Naive thymus-derived CD4-positive, alpha-beta T cell (primary cell): Measurements from ENCODE around the gene LAMA3. TPM values are rescaled to one million over a fixed set of nuclear protein-coding genes. Genes with fewer than 3 reads are reported as not detected.
A peak's percentile ranks its signal among the peaks of the same experiment; 100 is the strongest.

Source experiments
- ATAC-seq: fragments of 150-1000 bp; cut with Tn5 transposase; 2 replicates; pipeline ENCODE4 v1.10.0; 2021; ENCODE audit warnings: mild to moderate bottlenecking, moderate library complexity
- CTCF ChIA-PET: fragments of 350-600 bp; sonication (Branson Sonifier 250); formaldehyde crosslinking; loops from one replicate; lab custom pipeline; 2021; ENCODE audit warnings: antibody characterized with exemption; lab: Charles Lee
- POLR2A ChIA-PET: fragments of 350-600 bp; sonication (Branson Sonifier 250); formaldehyde crosslinking; loops from one replicate; lab custom pipeline; 2021; ENCODE audit warnings: antibody characterized with exemption, inconsistent platforms; lab: Charles Lee
- DNase-seq, 9 donors: peaks; one replicate each; pipeline versions ENCODE4 v3.0.0 to v3.0.0-alpha.2; 2020 to 2022; ENCODE audit warnings: mixed read lengths in 1 of 9
- H3K27ac ChIP-seq: one replicate; pipeline ENCODE4 v1.7.0; 2013; ENCODE audit warnings: mild to moderate bottlenecking, low read depth, low read length, moderate library complexity
- H3K27me3 ChIP-seq, 2 donors: one replicate each; pipeline ENCODE4 v1.7.0; 2013; ENCODE audit warnings: low read length in 2 of 2, mild to moderate bottlenecking in 2 of 2, moderate library complexity in 2 of 2; ENCODE audit not compliant: control insufficient read depth in 2 of 2, insufficient read depth in 2 of 2
- H3K36me3 ChIP-seq, 3 experiments: 1 replicate in 2 of 3; 2 replicates in 1 of 3; pipeline ENCODE4 v1.7.0; 2013; ENCODE audit warnings: low read length in 3 of 3, mild to moderate bottlenecking in 3 of 3, moderate library complexity in 1 of 3; ENCODE audit not compliant: insufficient read depth in 3 of 3, control insufficient read depth in 2 of 3
- H3K4me1 ChIP-seq, 2 donors: one replicate each; pipeline ENCODE4 v1.7.0; 2013; ENCODE audit warnings: low read length in 2 of 2, mild to moderate bottlenecking in 2 of 2, moderate library complexity in 1 of 2; ENCODE audit not compliant: control insufficient read depth in 2 of 2, insufficient read depth in 2 of 2
- H3K4me3 ChIP-seq: 2 replicates; pipeline ENCODE4 v1.7.0; 2013; ENCODE audit warnings: mild to moderate bottlenecking, low read length
- H3K9me3 ChIP-seq, 3 experiments: 1 replicate in 2 of 3; 2 replicates in 1 of 3; pipeline ENCODE4 v1.7.0; 2013; ENCODE audit warnings: low read length in 3 of 3; ENCODE audit not compliant: control insufficient read depth in 2 of 3
- H3K27ac Mint-ChIP-seq, 9 donors: one replicate each; pipeline ENCODE4 v1.8.0; 2020 to 2022; ENCODE audit warnings: mixed read lengths in 9 of 9, mild to moderate bottlenecking in 8 of 9, moderate library complexity in 5 of 9, inconsistent platforms in 2 of 9
- H3K27me3 Mint-ChIP-seq, 5 donors: one replicate each; pipeline ENCODE4 v1.8.0; 2021 to 2022; ENCODE audit warnings: mixed read lengths in 5 of 5, mild to moderate bottlenecking in 1 of 5
- H3K36me3 Mint-ChIP-seq, 5 donors: one replicate each; pipeline ENCODE4 v1.8.0; 2020 to 2022; ENCODE audit warnings: mixed read lengths in 5 of 5, mild to moderate bottlenecking in 3 of 5, inconsistent platforms in 1 of 5
- H3K4me1 Mint-ChIP-seq, 7 donors: one replicate each; pipeline ENCODE4 v1.8.0; 2020 to 2022; ENCODE audit warnings: mixed read lengths in 7 of 7, mild to moderate bottlenecking in 3 of 7, inconsistent platforms in 1 of 7
- H3K4me3 Mint-ChIP-seq, 10 donors: one replicate each; pipeline ENCODE4 v1.8.0; 2020 to 2022; ENCODE audit warnings: mild to moderate bottlenecking in 10 of 10, mixed read lengths in 10 of 10, moderate library complexity in 6 of 10, inconsistent platforms in 2 of 10
- H3K9me3 Mint-ChIP-seq, 11 donors: one replicate each; pipeline ENCODE4 v1.8.0; 2020 to 2022; ENCODE audit warnings: mixed read lengths in 11 of 11, mild to moderate bottlenecking in 4 of 11, inconsistent platforms in 1 of 11, moderate library complexity in 1 of 11
- intact Hi-C, 2 donors: fragments of 100-400 bp; cut with micrococcal nuclease; formaldehyde crosslinking; loops; one replicate each; pipeline ENCODE4 v1.15.1; 2023
- polyA plus RNA-seq, 2 donors: library from polyadenylated mRNA; unstranded; fragments of 300-500 nt; fragmentation: Illumina TruSeq; gene quantifications; one replicate each; pipeline ENCODE4 v1.2.3, GENCODE V29; 2021
- total RNA-seq, 6 experiments: library from RNA in 5 of 6; stranded (reverse) in 5 of 6; gene quantifications; 1 replicate in 5 of 6; 2 replicates in 1 of 6; pipeline ENCODE4 v1.2.3 and lab custom pipeline; 2021 to 2026

LAMA3 gene
- total and polyA plus RNA-seq, 7 experiments from 2014 or later, result 0.22 TPM; not detected in 6

- Mint-ChIP-seq H3K27me3 (peaks cover 0 to 6% (median 0%) of the 10 kb centered on the region in 5 donors), H3K9me3 (no peaks in the 10 kb centered on the region), H3K27ac (peak overlapping the region in 2 of 9 donors; percentile 38 to 81), H3K4me1 (peaks cover 32 to 71% (median 63%) of the 10 kb centered on the region in 7 donors), H3K36me3 (peaks cover 0 to 9% (median 0%) of the 10 kb centered on the region in 5 donors), H3K4me3 (peak overlapping the region in 1 of 10 donors; percentile 57)
- H3K4me1 ChIP-seq, result peaks cover 46 to 48% of the 10 kb centered on the region in 2 donors
- intact Hi-C loops, result no loop called here
- H3K36me3 ChIP-seq, result no peaks in the 10 kb centered on the region
- ChIA-PET POLR2A (interaction anchor here (1.0 kb wide), 1 partner anchor 379 kb away, joined by 5 read pairs; no protein-coding TSS in a partner anchor), CTCF (no interaction called here)
- no peak overlapping the region for H3K4me3 ChIP-seq
- H3K27me3 ChIP-seq, result no peaks in the 10 kb centered on the region
- H3K9me3 ChIP-seq, result no peaks in the 10 kb centered on the region
- ATAC-seq (no peak), DNase-seq (no peak)
- no peak overlapping the region for H3K27ac ChIP-seq
These were observed 177.8 kb downstream of the LAMA3 start for GRCh38 chr18:23867006-23867405.

- H3K27me3 Mint-ChIP-seq, result peaks cover 0 to 13% (median 0%) of the 10 kb centered on the region in 5 donors
- peaks cover 0 to 9% (median 0%) of the 10 kb centered on the region in 5 donors for H3K36me3 Mint-ChIP-seq
- peak overlapping the region in 1 of 9 donors; percentile 4 for H3K27ac Mint-ChIP-seq
- no peaks in the 10 kb centered on the region for H3K27me3 ChIP-seq
- DNase-seq, result no peak
- H3K27ac ChIP-seq, result no peak overlapping the region
- no peak overlapping the region for H3K4me3 ChIP-seq
- intact Hi-C loops, result no loop called here
- CTCF ChIA-PET, result no interaction called here
- no peaks in the 10 kb centered on the region for H3K36me3 ChIP-seq
- POLR2A ChIA-PET, result interaction anchor here (0.6 kb wide), 1 partner anchor 99 kb away, joined by 4 read pairs; no protein-coding TSS in a partner anchor
- no peak for ATAC-seq
- peak overlapping the region in 1 of 10 donors; percentile 10 for H3K4me3 Mint-ChIP-seq
- H3K4me1 Mint-ChIP-seq, result peaks cover 41 to 75% (median 63%) of the 10 kb centered on the region in 7 donors
- peaks cover 58 to 61% of the 10 kb centered on the region in 2 donors for H3K4me1 ChIP-seq
- H3K9me3 Mint-ChIP-seq, result no peaks in the 10 kb centered on the region
- H3K9me3 ChIP-seq, result no peaks in the 10 kb centered on the region
These were observed 179.0 kb downstream of the LAMA3 start for GRCh38 chr18:23868136-23868785.

- no peaks in the 10 kb centered on the region for H3K9me3 ChIP-seq
- CTCF ChIA-PET, result interaction anchor here (1.3 kb wide), 1 partner anchor 47 kb away, joined by 7 read pairs; no protein-coding TSS in a partner anchor
- POLR2A ChIA-PET, result interaction anchor here (1.3 to 2.0 kb wide), 3 partner anchors 7 to 58 kb away, joined by 3 to 7 read pairs (median 3); no protein-coding TSS in a partner anchor
- peaks cover 44 to 57% of the 10 kb centered on the region in 2 donors for H3K4me1 ChIP-seq
- H3K36me3 ChIP-seq, result no peaks in the 10 kb centered on the region
- H3K27ac Mint-ChIP-seq, result peak overlapping the region; percentile 26 to 99 (median 95)
- H3K4me3 Mint-ChIP-seq, result peak overlapping the region; percentile 56 to 82 (median 74)
- peaks cover 0 to 28% (median 0%) of the 10 kb centered on the region in 5 donors for H3K27me3 Mint-ChIP-seq
- DNase-seq, result no peak
- no peaks in the 10 kb centered on the region for H3K36me3 Mint-ChIP-seq
- intact Hi-C loops, result loop anchor here in 1 of 2 donors (1.0 to 2.0 kb wide), 5 partner anchors 13 to 140 kb away; no protein-coding TSS in a partner anchor
- peaks cover 26 to 65% (median 53%) of the 10 kb centered on the region in 7 donors for H3K4me1 Mint-ChIP-seq
- H3K27me3 ChIP-seq, result no peaks in the 10 kb centered on the region
- ATAC-seq, result no peak
- peak overlapping the region; percentile 25 for H3K27ac ChIP-seq
- no peak overlapping the region for H3K4me3 ChIP-seq
- H3K9me3 Mint-ChIP-seq, result no peaks in the 10 kb centered on the region
These were observed 181.6 kb downstream of the LAMA3 start for GRCh38 chr18:23870676-23871380.

GRCh38 chr18:23871410-23871809 lies 182.2 kb downstream of the LAMA3 start:
- Mint-ChIP-seq H3K9me3 (no peaks in the 10 kb centered on the region), H3K27me3 (peaks cover 0 to 32% (median 0%) of the 10 kb centered on the region in 5 donors), H3K36me3 (no peaks in the 10 kb centered on the region), H3K27ac (peak overlapping the region; percentile 26 to 99 (median 95)), H3K4me1 (peaks cover 26 to 59% (median 47%) of the 10 kb centered on the region in 7 donors), H3K4me3 (peak overlapping the region; percentile 56 to 82 (median 74))
- ChIA-PET CTCF (interaction anchor here (0.8 to 1.3 kb wide), 2 partner anchors 43 to 47 kb away, joined by 4 to 7 read pairs; no protein-coding TSS in a partner anchor), POLR2A (interaction anchor here (0.6 to 2.0 kb wide), 4 partner anchors 8 to 58 kb away, joined by 3 to 7 read pairs (median 3); no protein-coding TSS in a partner anchor)
- peak overlapping the region; percentile 25 for H3K27ac ChIP-seq
- ATAC-seq (peak; percentile 99), DNase-seq (peak; percentile 30 to 86 (median 80))
- no peaks in the 10 kb centered on the region for H3K27me3 ChIP-seq
- intact Hi-C loops, result loop anchor here in 1 of 2 donors (1.0 to 2.0 kb wide), 5 partner anchors 13 to 139 kb away; no protein-coding TSS in a partner anchor
- H3K36me3 ChIP-seq, result no peaks in the 10 kb centered on the region
- peaks cover 38 to 52% of the 10 kb centered on the region in 2 donors for H3K4me1 ChIP-seq
- no peak overlapping the region for H3K4me3 ChIP-seq
- H3K9me3 ChIP-seq, result no peaks in the 10 kb centered on the region

GRCh38 chr18:23872701-23873550 lies 183.7 kb downstream of the LAMA3 start:
- peak overlapping the region in 8 of 9 donors; percentile 6 to 99 (median 83) for H3K27ac Mint-ChIP-seq
- intact Hi-C loops, result no loop called here
- H3K36me3 Mint-ChIP-seq, result no peaks in the 10 kb centered on the region
- Histone ChIP-seq H3K27ac (no peak overlapping the region), H3K27me3 (no peaks in the 10 kb centered on the region), H3K4me3 (no peak overlapping the region), H3K36me3 (no peaks in the 10 kb centered on the region), H3K4me1 (peaks cover 28 to 41% of the 10 kb centered on the region in 2 donors), H3K9me3 (no peaks in the 10 kb centered on the region)
- POLR2A ChIA-PET, result interaction anchor here (0.6 kb wide), 1 partner anchor 182 kb away, joined by 3 read pairs; no protein-coding TSS in a partner anchor
- ATAC-seq, result peak; percentile 19
- peak overlapping the region in 9 of 10 donors; percentile 3 to 82 (median 67) for H3K4me3 Mint-ChIP-seq
- H3K9me3 Mint-ChIP-seq, result no peaks in the 10 kb centered on the region
- CTCF ChIA-PET, result no interaction called here
- peaks cover 0 to 42% (median 0%) of the 10 kb centered on the region in 5 donors for H3K27me3 Mint-ChIP-seq
- peak in 5 of 9 donors; percentile 13 to 56 (median 25) for DNase-seq
- peaks cover 22 to 45% (median 40%) of the 10 kb centered on the region in 7 donors for H3K4me1 Mint-ChIP-seq
